H1 (cell line): ENCODE results near the gene PRKCZ. TPM values are rescaled to one million over a fixed set of nuclear protein-coding genes. Genes with fewer than 3 reads are reported as not detected.

Experiments
- CTCF ChIA-PET: fragments of 300-600 bp; sonication (Branson Sonifier 250); formaldehyde crosslinking; loops from one replicate; lab custom pipeline; 2021; ENCODE audit not compliant: partially characterized antibody; lab: Charles Lee
- POLR2A ChIA-PET: fragments of 300-600 bp; sonication (Branson Sonifier 250); formaldehyde crosslinking; loops from one replicate; lab custom pipeline; 2021; ENCODE audit warnings: inconsistent platforms; ENCODE audit not compliant: partially characterized antibody; lab: Charles Lee
- DNase-seq, 2 experiments: peaks; one replicate each; pipeline versions ENCODE4 v3.0.0 to v3.0.0-alpha.2; 2010 to 2022; ENCODE audit warnings: low spot score in 2 of 2, low read depth in 1 of 2, mixed read lengths in 1 of 2
- FAIRE-seq: peaks from 2 replicates; lab custom pipeline; 2011; peaks lifted over from hg19 to GRCh38; lab: Jason Lieb, UNC
- H2AFZ ChIP-seq: 2 replicates; pipeline ENCODE4 v1.8.1; 2012; ENCODE audit warnings: low read length, inconsistent platforms
- H2AK5ac ChIP-seq: 2 replicates; pipeline ENCODE4 v1.6.1; 2013; ENCODE audit warnings: low read depth, low read length
- H2BK120ac ChIP-seq: replicated peaks from 2 replicates; pipeline ENCODE3; 2013; ENCODE audit warnings: low read depth, low read length, inconsistent platforms
- H2BK12ac ChIP-seq: 2 replicates; pipeline ENCODE4 v1.6.1; 2013; ENCODE audit warnings: low read depth, low read length
- H2BK15ac ChIP-seq: 2 replicates; pipeline ENCODE4 v1.6.1; 2013; ENCODE audit warnings: low read length
- H2BK20ac ChIP-seq: 2 replicates; pipeline ENCODE4 v1.6.1; 2013; ENCODE audit warnings: low read length
- H2BK5ac ChIP-seq: 2 replicates; pipeline ENCODE4 v1.6.1; 2013; ENCODE audit warnings: low read depth, low read length
- H3K14ac ChIP-seq: 2 replicates; pipeline ENCODE4 v1.6.1; 2013; ENCODE audit warnings: inconsistent platforms; ENCODE audit not compliant: insufficient read length
- H3K18ac ChIP-seq: 2 replicates; pipeline ENCODE4 v1.6.1; 2013; ENCODE audit warnings: low read length; ENCODE audit errors: extremely low read depth
- H3K23ac ChIP-seq: 2 replicates; pipeline ENCODE4 v1.6.1; 2013; ENCODE audit warnings: inconsistent platforms; ENCODE audit not compliant: insufficient read length
- H3K23me2 ChIP-seq: 2 replicates; pipeline ENCODE4 v1.6.1; 2013; ENCODE audit warnings: low read depth, low read length
- H3K27ac ChIP-seq: 2 replicates; pipeline ENCODE4 v1.6.1; 2011; ENCODE audit warnings: low read depth, low read length, inconsistent platforms
- H3K27me3 ChIP-seq, 4 experiments: replicated peaks in 1 of 4; 1 replicate in 1 of 4; 2 replicates in 3 of 4; pipeline versions ENCODE4 v1.6.1 to v1.8.1; 2011 to 2013; ENCODE audit warnings: low read length in 3 of 4, mild to moderate bottlenecking in 3 of 4, inconsistent platforms in 2 of 4, mixed read lengths in 2 of 4, moderate library complexity in 1 of 4; ENCODE audit not compliant: control insufficient read depth in 3 of 4, insufficient read depth in 3 of 4; ENCODE audit errors: extremely low read depth in 1 of 4
- H3K36me3 ChIP-seq, 4 experiments: 2 replicates each; pipeline versions ENCODE4 v1.6.1 to v1.8.1; 2011 to 2013; ENCODE audit warnings: mild to moderate bottlenecking in 4 of 4, low read length in 3 of 4, moderate library complexity in 2 of 4, control low read depth in 1 of 4, inconsistent platforms in 1 of 4; ENCODE audit not compliant: insufficient read depth in 4 of 4, control insufficient read depth in 2 of 4
- H3K4ac ChIP-seq: replicated peaks from 2 replicates; pipeline ENCODE3; 2013; ENCODE audit warnings: low read length, low read depth, mixed read lengths, inconsistent platforms; ENCODE audit not compliant: insufficient read length
- H3K4me1 ChIP-seq, 4 experiments: replicated peaks in 1 of 4; 1 replicate in 1 of 4; 2 replicates in 3 of 4; pipeline versions ENCODE4 v1.6.1 to v1.8.1; 2011 to 2013; ENCODE audit warnings: low read length in 3 of 4, inconsistent platforms in 2 of 4, mixed read lengths in 1 of 4; ENCODE audit not compliant: insufficient read depth in 4 of 4, control insufficient read depth in 3 of 4
- H3K4me2 ChIP-seq, 2 experiments: 2 replicates each; pipeline versions ENCODE4 v1.6.1 to v1.8.1; 2011 to 2013; ENCODE audit warnings: low read depth in 2 of 2, low read length in 2 of 2, control low read depth in 1 of 2, inconsistent platforms in 1 of 2, mild to moderate bottlenecking in 1 of 2; ENCODE audit not compliant: insufficient read depth in 1 of 2
- H3K4me3 ChIP-seq, 4 experiments: fragments of 200-600, 300-600 bp in 1 of 4; sonication (generic), shearing (Covaris generic), sonication (Bioruptor Twin) in 1 of 4; 2 replicates each; pipeline versions ENCODE4 v1.5.1 to v1.8.1; 2011 to 2016; ENCODE audit warnings: low read length in 4 of 4, low read depth in 3 of 4, control low read depth in 2 of 4, inconsistent platforms in 2 of 4, mild to moderate bottlenecking in 2 of 4, mixed read lengths in 1 of 4, moderate library complexity in 1 of 4; ENCODE audit not compliant: insufficient read depth in 2 of 4; ENCODE audit errors: extremely low read depth in 1 of 4
- H3K56ac ChIP-seq: replicated peaks from 2 replicates; pipeline ENCODE3; 2013; ENCODE audit warnings: low read depth, mild to moderate bottlenecking, mixed read lengths, low read length, inconsistent platforms; ENCODE audit not compliant: insufficient read length
- H3K79me1 ChIP-seq: 2 replicates; pipeline ENCODE4 v1.6.1; 2013; ENCODE audit warnings: low read depth, low read length, control low read depth
- H3K79me2 ChIP-seq, 2 experiments: 2 replicates each; pipeline versions ENCODE4 v1.6.1 to v1.8.1; 2012 to 2013; ENCODE audit warnings: low read length in 2 of 2, mild to moderate bottlenecking in 2 of 2, inconsistent platforms in 1 of 2; ENCODE audit not compliant: insufficient read depth in 2 of 2, control insufficient read depth in 1 of 2
- H3K9ac ChIP-seq, 4 experiments: replicated peaks in 1 of 4; 1 replicate in 1 of 4; 2 replicates in 3 of 4; pipeline versions ENCODE4 v1.6.1 to v1.8.1; 2011 to 2013; ENCODE audit warnings: low read depth in 3 of 4, low read length in 3 of 4, control low read depth in 2 of 4, mild to moderate bottlenecking in 2 of 4, moderate library complexity in 2 of 4, inconsistent platforms in 1 of 4; ENCODE audit errors: extremely low read depth in 1 of 4
- H3K9me3 ChIP-seq, 2 experiments: 2 replicates each; pipeline versions ENCODE4 v1.6.1 to v1.8.1; 2012 to 2013; ENCODE audit warnings: mild to moderate bottlenecking in 2 of 2, moderate library complexity in 2 of 2, control low read depth in 1 of 2, inconsistent platforms in 1 of 2, low read depth in 1 of 2, low read length in 1 of 2, mixed read lengths in 1 of 2; ENCODE audit not compliant: insufficient read depth in 2 of 2
- H4K20me1 ChIP-seq, 2 experiments: replicated peaks in 1 of 2; 2 replicates each; pipeline versions ENCODE3 to v1.8.1; 2011 to 2013; ENCODE audit warnings: inconsistent platforms in 2 of 2, low read length in 2 of 2, mild to moderate bottlenecking in 1 of 2; ENCODE audit not compliant: insufficient read depth in 2 of 2, control insufficient read depth in 1 of 2
- H4K5ac ChIP-seq: 2 replicates; pipeline ENCODE4 v1.6.1; 2013; ENCODE audit warnings: low read length, low read depth, mixed read lengths, inconsistent platforms; ENCODE audit not compliant: insufficient read length
- H4K8ac ChIP-seq: 2 replicates; pipeline ENCODE4 v1.8.0; 2013; ENCODE audit warnings: mild to moderate bottlenecking, moderate library complexity, low read length, inconsistent platforms; ENCODE audit not compliant: insufficient read depth; ENCODE audit errors: extremely low read depth
- H4K91ac ChIP-seq: replicated peaks from 2 replicates; pipeline ENCODE3; 2013; ENCODE audit warnings: low read length, mixed read lengths, inconsistent platforms; ENCODE audit not compliant: insufficient read length
- RAD21 ChIP-seq, 2 experiments: IDR thresholded peaks in 1 of 2; conservative IDR thresholded peaks in 1 of 2; 2 replicates each; pipeline ENCODE4 v1.6.1; 2011; ENCODE audit warnings: low read depth in 2 of 2, low read length in 2 of 2, improper control_type of control experiment in 1 of 2, inconsistent platforms in 1 of 2, mild to moderate bottlenecking in 1 of 2, moderate library complexity in 1 of 2
- SRF ChIP-seq: IDR thresholded peaks from 2 replicates; pipeline ENCODE4 v1.6.1; 2011; ENCODE audit warnings: mild to moderate bottlenecking, low read depth, low read length, moderate library complexity
- TEAD4 ChIP-seq: IDR thresholded peaks from 2 replicates; pipeline ENCODE4 v1.6.1; 2012; ENCODE audit warnings: low read depth, low read length, inconsistent platforms, mixed read lengths
- WGBS, 2 experiments: shearing (Covaris generic) in 1 of 2; methylation state at CpG; one replicate each; pipeline versions ENCODE4 v1.1.6 to v1.1.7; 2013 to 2015; ENCODE audit warnings: low lambda C conversion rate in 2 of 2, mixed read lengths in 2 of 2, inconsistent platforms in 1 of 2, low coverage in 1 of 2, missing lambda C conversion rate in 1 of 2; ENCODE audit not compliant: insufficient replicate concordance in 2 of 2, insufficient coverage in 1 of 2, insufficient read length in 1 of 2; ENCODE audit errors: extremely low coverage in 1 of 2, missing lambda C conversion rate in 1 of 2; 5-methylcytosine and 5-hydroxymethylcytosine counted together
- polyA plus RNA-seq, 7 experiments: library from polyadenylated mRNA; depleted of rRNA in 3 of 7; stranded (reverse) in 5 of 7; unstranded in 2 of 7; fragments of >200 nt in 5 of 7; fragments of 200-250 nt in 2 of 7; gene quantifications; 1 replicate in 5 of 7; 2 replicates in 1 of 7; 4 replicates in 1 of 7; pipeline versions ENCODE4 v1.2.1 to v1.2.3, GENCODE V29; 2011 to 2013; ENCODE audit warnings: missing spikeins in 2 of 7, mixed read lengths in 2 of 7
- total RNA-seq: library from RNA; stranded (reverse); fragmentation: NEBNext Ultra II Directional; extraction: Animal tissue kit (Norgen Biotek cat#: 25700); gene quantifications from 2 replicates; pipeline ENCODE4 v1.2.1, GENCODE V29; 2021

PRKCZ gene
- total and polyA plus RNA-seq, 2 of the 8 experiments (the other 6 are each of a cell fraction or from before 2014, with no cell fraction given), result 37.4 to 45.1 TPM

GRCh38 chr1:2165646-2166045, 115.4 kb downstream of the PRKCZ start:
- Histone ChIP-seq H3K4me2 (no peak overlapping the region), H4K20me1 (peaks cover 0 to 5% of the 10 kb centered on the region in 2 experiments), H3K23ac (no peak overlapping the region), H3K18ac (no peak overlapping the region), H2BK12ac (no peak overlapping the region), H3K79me2 (no peaks in the 10 kb centered on the region; a peak in 1 of 4 replicates), H3K14ac (no peak overlapping the region), H2AK5ac (no peak overlapping the region), H3K27ac (0 out of 2 replicates have a peak overlapping the region, but pooled peaks have one; percentile 11), H3K9me3 (no peaks in the 10 kb centered on the region), H3K23me2 (no peaks in the 10 kb centered on the region), H3K4me1 (peaks cover 0 to 3% (median 0%) of the 10 kb centered on the region in 4 experiments; a peak in 2 of 7 replicates), H3K79me1 (no peaks in the 10 kb centered on the region; the same call in none of the 2 replicates)
- WGBS, 2 experiments, result 75% methylated on average over 19 of the region's 19 CpGs; no CpG with 5 or more reads in 1 of the 2 experiments
- TF ChIP-seq RAD21 (IDR thresholded peaks at IDR 0.05 in 1 of 2, conservative IDR thresholded peaks at IDR 0.05 in 1 of 2; ENCODE audit: low read depth in 2 of 2, low read length in 2 of 2), result 0 out of 4 replicates have a peak, but pooled peaks of 1 of the 2 experiments have one; percentile 4
- TF ChIP-seq SRF, result no peak
- TF ChIP-seq TEAD4, result peak; percentile 43; the same call in 1 of the 2 replicates
- TF ChIP-seq, all 59 proteins: peak for 2
- Histone ChIP-seq H2BK20ac (no peak overlapping the region), H3K9ac (no peak overlapping the region), H3K4me3 (no peak overlapping the region), H3K36me3 (0 out of 8 replicates have a peak, but pooled peaks cover 0 to 3% (median 0%) of the 10 kb centered on the region in 4 experiments), H3K4ac (no peak overlapping the region), H4K91ac (no peak overlapping the region), H3K56ac (no peak overlapping the region), H3K27me3 (no peaks in the 10 kb centered on the region), H2BK5ac (no peak overlapping the region), H2BK120ac (no peak overlapping the region), H2AFZ (no peak overlapping the region), H4K5ac (no peak overlapping the region), H4K8ac (peak overlapping the region; percentile 57; the same call in 1 of the 2 replicates), H2BK15ac (no peak overlapping the region)
- no peak for DNase-seq
- FAIRE-seq, result no peak
- ChIA-PET POLR2A (interaction anchor here (0.6 to 1.0 kb wide), 2 partner anchors 11 to 97 kb away, joined by 3 read pairs; no protein-coding TSS in a partner anchor), CTCF (interaction anchor here (0.9 to 4.7 kb wide), 7 partner anchors 9 to 216 kb away, joined by 3 to 47 read pairs (median 5); no protein-coding TSS in a partner anchor)
